A673 (cell line): ENCODE results near the gene AQP2. TPM values are rescaled to one million over a fixed set of nuclear protein-coding genes. Genes with fewer than 3 reads are reported as not detected.

Experiments used
- BruUV-seq: library from RNA; stranded (reverse); fragments of 400-500 nt; replicated peaks from 2 replicates; lab custom pipeline; 2021; lab: Mats Ljungman, UMichigan
- CTCF ChIA-PET: fragments of 300-600 bp; sonication (Branson Sonifier 250); formaldehyde crosslinking; loops from one replicate; lab custom pipeline; 2022; ENCODE audit warnings: antibody characterized with exemption; lab: Charles Lee
- POLR2A ChIA-PET: fragments of 300-600 bp; sonication (Branson Sonifier 250); formaldehyde crosslinking; loops from one replicate; lab custom pipeline; 2022; ENCODE audit warnings: antibody characterized with exemption; ENCODE audit not compliant: low non-redundant PET; lab: Charles Lee
- DNase-seq: peaks from one replicate; pipeline ENCODE4 v3.0.0-alpha.2; 2015; ENCODE audit warnings: low spot score
- H3K27ac ChIP-seq: fragments of 200-600 bp; sonication (generic); 2 replicates; pipeline ENCODE4 v1.5.1; 2016; ENCODE audit warnings: mixed run types, low read depth, mild to moderate bottlenecking, mixed read lengths, antibody characterized with exemption, low read length; ENCODE audit not compliant: poor library complexity, severe bottlenecking
- H3K27me3 ChIP-seq: fragments of 200-600 bp; sonication (generic); replicated peaks from 2 replicates; pipeline ENCODE4 v1.6.1; 2017; ENCODE audit warnings: mixed run types, low read depth, mild to moderate bottlenecking, mixed read lengths, antibody characterized with exemption, low read length; ENCODE audit not compliant: insufficient read depth, poor library complexity
- H3K36me3 ChIP-seq: fragments of 200-600 bp; sonication (generic); 2 replicates; pipeline ENCODE4 v1.6.1; 2016; ENCODE audit warnings: mixed run types, mild to moderate bottlenecking, mixed read lengths, antibody characterized with exemption, low read length; ENCODE audit not compliant: insufficient read depth, poor library complexity, severe bottlenecking
- H3K4me1 ChIP-seq: fragments of 200-600 bp; sonication (generic); 2 replicates; pipeline ENCODE4 v1.6.1; 2017; ENCODE audit warnings: mixed run types, mild to moderate bottlenecking, mixed read lengths, antibody characterized with exemption, low read length; ENCODE audit not compliant: insufficient read depth, poor library complexity, severe bottlenecking
- H3K4me3 ChIP-seq: fragments of 200-600 bp; sonication (generic); 2 replicates; pipeline ENCODE4 v1.5.1; 2016; ENCODE audit warnings: low read depth, mixed run types, mild to moderate bottlenecking, mixed read lengths, low read length; ENCODE audit not compliant: poor library complexity, severe bottlenecking
- H3K9me3 ChIP-seq: fragments of 200-600 bp; sonication (generic); 2 replicates; pipeline ENCODE4 v1.6.1; 2016; ENCODE audit warnings: mixed run types, low read depth, mild to moderate bottlenecking, mixed read lengths, antibody characterized with exemption, low read length; ENCODE audit not compliant: poor library complexity, severe bottlenecking
- EZH2 ChIP-seq: fragments of 200-600 bp; sonication (generic); IDR thresholded peaks from 2 replicates; pipeline ENCODE4 v1.6.1; 2017; ENCODE audit warnings: borderline replicate concordance, low read depth, mild to moderate bottlenecking, mixed read lengths, antibody characterized with exemption, low read length; ENCODE audit not compliant: poor library complexity, severe bottlenecking
- intact Hi-C: fragments of 100-400 bp; cut with micrococcal nuclease; formaldehyde crosslinking; loops from one replicate; pipeline ENCODE4 v1.10.0; 2022; ENCODE audit not compliant: unreplicated experiment
- total RNA-seq: library from RNA; stranded (reverse); gene quantifications from 2 replicates; pipeline ENCODE4 v1.2.3, GENCODE V29; 2021
- TF ChIP-seq, protein P1 (sequence below): fragments of 300-800, 200-600 bp; sonication (generic); conservative IDR thresholded peaks from 2 replicates; pipeline ENCODE4 v1.5.1; 2017; ENCODE audit warnings: low read depth, mild to moderate bottlenecking, antibody characterized with exemption, low read length, moderate library complexity, mixed read lengths

Gene AQP2
- total RNA-seq, 1 experiment from 2014 or later = not detected

DNA sequence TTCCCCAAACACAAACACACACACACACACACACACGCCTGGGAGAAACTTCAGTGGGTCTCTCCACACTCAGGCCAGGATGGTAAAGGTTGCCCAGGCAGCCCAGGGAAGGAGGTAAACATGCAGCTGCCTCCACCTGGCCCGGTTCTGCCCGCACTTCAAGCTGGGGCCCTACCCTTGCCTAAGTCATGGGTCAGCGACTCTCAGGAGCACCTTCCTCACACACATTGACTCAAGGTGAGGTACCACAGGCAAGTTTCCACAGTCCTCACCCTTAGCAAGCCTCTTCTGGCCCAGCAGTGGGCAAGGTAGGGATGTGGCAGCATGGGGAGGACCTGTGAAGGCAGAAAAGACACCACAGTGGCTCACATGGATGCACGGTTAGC is 32.8 kb upstream of the AQP2 start:
- no peak for TF ChIP-seq EZH2
- TF ChIP-seq, protein P1, sequence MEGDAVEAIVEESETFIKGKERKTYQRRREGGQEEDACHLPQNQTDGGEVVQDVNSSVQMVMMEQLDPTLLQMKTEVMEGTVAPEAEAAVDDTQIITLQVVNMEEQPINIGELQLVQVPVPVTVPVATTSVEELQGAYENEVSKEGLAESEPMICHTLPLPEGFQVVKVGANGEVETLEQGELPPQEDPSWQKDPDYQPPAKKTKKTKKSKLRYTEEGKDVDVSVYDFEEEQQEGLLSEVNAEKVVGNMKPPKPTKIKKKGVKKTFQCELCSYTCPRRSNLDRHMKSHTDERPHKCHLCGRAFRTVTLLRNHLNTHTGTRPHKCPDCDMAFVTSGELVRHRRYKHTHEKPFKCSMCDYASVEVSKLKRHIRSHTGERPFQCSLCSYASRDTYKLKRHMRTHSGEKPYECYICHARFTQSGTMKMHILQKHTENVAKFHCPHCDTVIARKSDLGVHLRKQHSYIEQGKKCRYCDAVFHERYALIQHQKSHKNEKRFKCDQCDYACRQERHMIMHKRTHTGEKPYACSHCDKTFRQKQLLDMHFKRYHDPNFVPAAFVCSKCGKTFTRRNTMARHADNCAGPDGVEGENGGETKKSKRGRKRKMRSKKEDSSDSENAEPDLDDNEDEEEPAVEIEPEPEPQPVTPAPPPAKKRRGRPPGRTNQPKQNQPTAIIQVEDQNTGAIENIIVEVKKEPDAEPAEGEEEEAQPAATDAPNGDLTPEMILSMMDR = no peak
- ChIA-PET POLR2A (no interaction called here), CTCF (interaction anchor here (0.5 kb wide), 1 partner anchor 121 kb away, joined by 4 read pairs; no protein-coding TSS in a partner anchor)
- BruUV-seq = no TSS peak
- Histone ChIP-seq H3K4me3 (no peak overlapping the region), H3K9me3 (no peaks in the 10 kb centered on the region), H3K4me1 (no peaks in the 10 kb centered on the region), H3K36me3 (no peaks in the 10 kb centered on the region), H3K27me3 (no peaks in the 10 kb centered on the region), H3K27ac (no peak overlapping the region)
- no peak for DNase-seq
- intact Hi-C loops = no loop called here

DNA sequence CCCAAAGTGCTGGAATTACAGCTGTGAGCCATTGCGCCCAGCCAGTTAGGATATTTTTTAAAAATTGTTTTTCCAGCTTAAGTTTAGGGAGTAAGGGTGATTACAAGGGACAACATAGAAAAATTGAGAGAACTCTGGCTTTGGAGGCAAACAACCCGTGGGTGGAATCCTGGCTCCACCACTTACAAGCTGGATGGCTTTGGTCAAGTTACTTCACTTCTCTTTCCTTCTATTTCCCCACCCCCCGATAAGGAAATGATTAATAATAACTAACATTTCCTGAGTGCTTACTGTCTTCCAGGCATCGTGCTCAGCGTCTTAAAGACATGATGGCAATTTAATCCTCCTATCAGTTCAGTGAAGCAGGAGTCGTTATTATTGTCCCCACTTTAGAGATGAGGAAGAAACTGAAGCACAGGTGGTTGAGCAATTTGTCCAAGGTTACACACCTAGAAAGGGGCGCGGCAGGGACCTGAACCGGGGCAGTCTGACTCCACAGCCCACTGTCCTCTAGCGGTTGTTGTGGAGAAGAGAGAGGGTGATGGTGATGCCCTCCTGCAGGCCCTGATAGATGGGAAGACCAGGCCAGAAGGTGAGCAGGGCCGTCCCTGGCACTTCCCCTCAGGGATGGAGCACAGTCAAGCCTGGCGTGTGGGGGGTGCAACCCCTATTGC is 30.2 kb upstream of the AQP2 start:
- H3K27me3 ChIP-seq = no peaks in the 10 kb centered on the region
- POLR2A ChIA-PET = no interaction called here
- no peaks in the 10 kb centered on the region for H3K4me1 ChIP-seq
- H3K27ac ChIP-seq = no peak overlapping the region
- no peaks in the 10 kb centered on the region for H3K36me3 ChIP-seq
- DNase-seq = no peak
- H3K9me3 ChIP-seq = no peaks in the 10 kb centered on the region
- CTCF ChIA-PET = no interaction called here
- BruUV-seq = no TSS peak
- intact Hi-C loops = no loop called here
- H3K4me3 ChIP-seq = no peak overlapping the region
- no peak for TF ChIP-seq EZH2
- TF ChIP-seq, protein P1 = no peak

DNA sequence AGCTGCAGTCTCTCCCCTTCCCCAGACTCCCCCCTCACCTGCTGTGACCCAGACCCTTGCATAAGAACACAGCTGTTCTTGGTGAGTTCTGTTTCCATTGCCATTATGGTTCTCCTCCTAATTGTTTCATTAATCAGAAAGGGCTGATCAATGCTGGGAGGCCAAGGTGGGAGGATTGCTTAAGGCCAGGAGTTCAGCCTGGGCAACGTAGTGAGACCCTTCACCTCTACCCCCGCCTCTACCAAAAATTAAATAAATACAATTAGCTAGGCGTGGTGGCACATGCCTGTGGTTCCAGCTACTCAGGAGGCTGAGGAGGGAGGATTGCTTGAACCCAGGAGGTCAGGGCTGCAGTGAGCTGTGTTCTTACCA is 29.6 kb upstream of the AQP2 start:
- Histone ChIP-seq H3K27ac (no peak overlapping the region), H3K27me3 (no peaks in the 10 kb centered on the region), H3K4me1 (no peaks in the 10 kb centered on the region), H3K36me3 (no peaks in the 10 kb centered on the region), H3K9me3 (no peaks in the 10 kb centered on the region), H3K4me3 (no peak overlapping the region)
- POLR2A ChIA-PET = no interaction called here
- TF ChIP-seq, protein P1 = no peak
- TF ChIP-seq EZH2 = no peak
- no peak for DNase-seq
- CTCF ChIA-PET = no interaction called here
- intact Hi-C loops = no loop called here
- no TSS peak for BruUV-seq
